Right renal pelvis (tissue), 4 donors: Measurements from ENCODE around the gene IL1RAP. TPM values are rescaled to one million over a fixed set of nuclear protein-coding genes. Genes with fewer than 3 reads are reported as not detected.
"Not testable (repeated sequence)": the region's sequence is repeated elsewhere in the genome, so short reads cannot be mapped to it uniquely, and the experiment has no call there.

Source experiments
- DNase-seq, 4 donors: peaks; one replicate each; pipeline ENCODE4 v3.0.0-alpha.2; 2013; ENCODE audit warnings: low read depth in 4 of 4, low spot score in 3 of 4, missing footprints in 1 of 4
- polyA plus RNA-seq, 4 donors: library from polyadenylated mRNA; unstranded; fragments of 120-200 nt; gene quantifications; one replicate each; pipeline ENCODE4 v1.2.1, GENCODE V29; 2013; ENCODE audit not compliant: insufficient read length in 4 of 4

IL1RAP gene
- polyA plus RNA-seq, 4 donors, result 15.3 to 30.4 (median 25.1) TPM

- DNase-seq, result no peak
Observed at GRCh38 chr3:190641564-190641963, 127.7 kb downstream of the IL1RAP start.

GRCh38 chr3:190642016-190642415 lies 128.1 kb downstream of the IL1RAP start:
- no peak for DNase-seq

- no peak for DNase-seq
Observed at GRCh38 chr3:190644035-190644434, 130.2 kb downstream of the IL1RAP start.

- no peak for DNase-seq
Observed at GRCh38 chr3:190644766-190645165, 130.9 kb downstream of the IL1RAP start.

- DNase-seq, result no peak
Observed at GRCh38 chr3:190645932-190646460, 132.1 kb downstream of the IL1RAP start.

GRCh38 chr3:190646996-190647395 lies 133.1 kb downstream of the IL1RAP start:
- DNase-seq, result no peak

- no peak for DNase-seq
Observed at GRCh38 chr3:190655933-190656332, 142.0 kb downstream of the IL1RAP start.

GRCh38 chr3:190658106-190658505 lies 144.2 kb downstream of the IL1RAP start:
- DNase-seq, result no peak

GRCh38 chr3:190666821-190667220 lies 152.9 kb downstream of the IL1RAP start:
- DNase-seq, result no peak

GRCh38 chr3:190671658-190672057 lies 157.8 kb downstream of the IL1RAP start:
- DNase-seq, result no peak

GRCh38 chr3:190673148-190673547 lies 159.3 kb downstream of the IL1RAP start:
- DNase-seq, result no peak

- no peak for DNase-seq
Observed at GRCh38 chr3:190676481-190676880, 162.6 kb downstream of the IL1RAP start.

- DNase-seq, result no peak
Observed at GRCh38 chr3:190677001-190677400, 163.1 kb downstream of the IL1RAP start.

GRCh38 chr3:190677868-190678267 lies 164.0 kb downstream of the IL1RAP start:
- DNase-seq, result not testable (repeated sequence)

- no peak for DNase-seq
Observed at GRCh38 chr3:190680691-190681090, 166.8 kb downstream of the IL1RAP start.

- DNase-seq, result no peak
Observed at GRCh38 chr3:190684776-190685175, 170.9 kb downstream of the IL1RAP start.

GRCh38 chr3:190686011-190686410 lies 172.1 kb downstream of the IL1RAP start:
- DNase-seq, result no peak

GRCh38 chr3:190690246-190690645 lies 176.4 kb downstream of the IL1RAP start:
- DNase-seq, result no peak

- no peak for DNase-seq
Observed at GRCh38 chr3:190692256-190692655, 178.4 kb downstream of the IL1RAP start.

- DNase-seq, result no peak
Observed at GRCh38 chr3:190694335-190695001, 180.6 kb downstream of the IL1RAP start.

- no peak for DNase-seq
Observed at GRCh38 chr3:190695225-190695624, 181.3 kb downstream of the IL1RAP start.

- DNase-seq, result no peak
Observed at GRCh38 chr3:190695994-190696393, 182.1 kb downstream of the IL1RAP start.
